Measurements from ENCODE around the gene AK8.

The AK8 gene

GRCh38 chr9:132864691-132865090, 13.4 kb downstream of the AK8 start:
- Histone ChIP-seq H3K9me3 (ENCODE audit: insufficient read depth, low read length) (no peaks in the 10 kb centered on the region), H3K36me3 (replicated peaks; ENCODE audit: low read depth, low read length) (no peaks in the 10 kb centered on the region), H3K27me3 (ENCODE audit: low read depth, low read length) (no peaks in the 10 kb centered on the region), H3K9ac (ENCODE audit: low read length) (no peak overlapping the region), H3K27ac (ENCODE audit: low read length) (no peak overlapping the region), H3K79me2 (ENCODE audit: low read length) (no peaks in the 10 kb centered on the region), H3K4me1 (ENCODE audit: low read length) (no peaks in the 10 kb centered on the region), H3K4me3 (ENCODE audit: low read length) (no peak overlapping the region), H2AFZ (ENCODE audit: low read depth, low read length) (no peak overlapping the region), H4K20me1 (ENCODE audit: insufficient read depth, low read length) (no peaks in the 10 kb centered on the region), H3K4me2 (ENCODE audit: low read length) (no peak overlapping the region)
- TF ChIP-seq EZH2phosphoT487 (IDR thresholded peaks at IDR 0.05; ENCODE audit: low read depth) (no peak), CTCF (IDR thresholded peaks at IDR 0.05; ENCODE audit: low read depth, low read length) (no peak)

- no peaks in the 10 kb centered on the region for H3K9me3 ChIP-seq (ENCODE audit: insufficient read depth, low read length)
- no peak overlapping the region for H3K4me3 ChIP-seq (ENCODE audit: low read length)
- H3K9ac ChIP-seq (ENCODE audit: low read length): no peak overlapping the region
- no peak overlapping the region for H3K4me2 ChIP-seq (ENCODE audit: low read length)
- no peak overlapping the region for H3K27ac ChIP-seq (ENCODE audit: low read length)
- no peaks in the 10 kb centered on the region for H3K36me3 ChIP-seq (replicated peaks; ENCODE audit: low read depth, low read length)
- H3K27me3 ChIP-seq (ENCODE audit: low read depth, low read length): no peaks in the 10 kb centered on the region
- TF ChIP-seq CTCF (IDR thresholded peaks at IDR 0.05; ENCODE audit: low read depth, low read length) (no peak), EZH2phosphoT487 (IDR thresholded peaks at IDR 0.05; ENCODE audit: low read depth) (no peak)
- H3K79me2 ChIP-seq (ENCODE audit: low read length): no peaks in the 10 kb centered on the region
- no peak overlapping the region for H2AFZ ChIP-seq (ENCODE audit: low read depth, low read length)
- no peaks in the 10 kb centered on the region for H3K4me1 ChIP-seq (ENCODE audit: low read length)
- no peaks in the 10 kb centered on the region for H4K20me1 ChIP-seq (ENCODE audit: insufficient read depth, low read length)
Measured at GRCh38 chr9:132864277-132864676, 13.8 kb downstream of the AK8 start.

GRCh38 chr9:132863096-132863495, 15.0 kb downstream of the AK8 start:
- Histone ChIP-seq H3K9me3 (ENCODE audit: insufficient read depth, low read length) (no peaks in the 10 kb centered on the region), H3K9ac (ENCODE audit: low read length) (no peak overlapping the region), H3K4me2 (ENCODE audit: low read length) (no peak overlapping the region), H3K4me3 (ENCODE audit: low read length) (no peak overlapping the region), H2AFZ (ENCODE audit: low read depth, low read length) (no peak overlapping the region), H4K20me1 (ENCODE audit: insufficient read depth, low read length) (no peaks in the 10 kb centered on the region), H3K36me3 (replicated peaks; ENCODE audit: low read depth, low read length) (no peaks in the 10 kb centered on the region), H3K27ac (ENCODE audit: low read length) (no peak overlapping the region), H3K4me1 (ENCODE audit: low read length) (no peaks in the 10 kb centered on the region), H3K79me2 (ENCODE audit: low read length) (no peaks in the 10 kb centered on the region), H3K27me3 (ENCODE audit: low read depth, low read length) (no peaks in the 10 kb centered on the region)
- TF ChIP-seq CTCF (IDR thresholded peaks at IDR 0.05; ENCODE audit: low read depth, low read length): no peak
- no peak for TF ChIP-seq EZH2phosphoT487 (IDR thresholded peaks at IDR 0.05; ENCODE audit: low read depth)

GRCh38 chr9:132862533-132862932, 15.6 kb downstream of the AK8 start:
- Histone ChIP-seq H3K4me3 (ENCODE audit: low read length) (no peak overlapping the region), H3K9ac (ENCODE audit: low read length) (no peak overlapping the region), H3K9me3 (ENCODE audit: insufficient read depth, low read length) (no peaks in the 10 kb centered on the region), H2AFZ (ENCODE audit: low read depth, low read length) (no peak overlapping the region), H4K20me1 (ENCODE audit: insufficient read depth, low read length) (no peaks in the 10 kb centered on the region), H3K27me3 (ENCODE audit: low read depth, low read length) (no peaks in the 10 kb centered on the region), H3K4me2 (ENCODE audit: low read length) (no peak overlapping the region), H3K79me2 (ENCODE audit: low read length) (no peaks in the 10 kb centered on the region), H3K36me3 (replicated peaks; ENCODE audit: low read depth, low read length) (no peaks in the 10 kb centered on the region), H3K27ac (ENCODE audit: low read length) (no peak overlapping the region), H3K4me1 (ENCODE audit: low read length) (no peaks in the 10 kb centered on the region)
- TF ChIP-seq EZH2phosphoT487 (IDR thresholded peaks at IDR 0.05; ENCODE audit: low read depth): no peak
- TF ChIP-seq CTCF (IDR thresholded peaks at IDR 0.05; ENCODE audit: low read depth, low read length): no peak

Measured in OCI-LY3 (cell line).